Measurements from ENCODE around the gene DUS2.
"Not testable (repeated sequence)": the region's sequence is repeated elsewhere in the genome, so short reads cannot be mapped to it uniquely, and the experiment has no call there.

DUS2 gene

GRCh38 chr16:68091380-68092261 is 68.5 kb downstream of the DUS2 start:
- peak; percentile 68 for DNase-seq (ENCODE audit: low read depth)

DNA sequence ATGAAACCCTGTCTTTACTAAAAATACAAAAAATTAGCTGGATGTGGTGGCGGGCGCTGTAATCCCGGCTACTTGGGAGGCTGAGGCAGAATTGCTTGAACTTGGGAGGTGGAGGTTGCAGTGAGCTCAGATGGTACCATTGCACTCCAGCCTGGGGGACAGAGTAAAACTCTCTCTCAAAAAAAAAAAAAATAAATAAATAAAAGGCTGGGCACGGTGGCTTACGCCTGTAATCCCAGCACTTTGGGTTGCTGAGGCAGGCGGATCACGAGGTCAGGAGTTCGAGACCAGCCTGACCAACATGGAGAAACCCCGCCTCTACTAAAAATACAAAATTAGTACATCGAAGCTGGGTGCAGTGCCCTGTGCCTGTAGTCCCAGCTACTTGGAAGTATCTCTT is 69.2 kb downstream of the DUS2 start:
- not testable (repeated sequence) for DNase-seq (ENCODE audit: low read depth)

- DNase-seq (ENCODE audit: low read depth), result peak; percentile 29
Observed at GRCh38 chr16:68093816-68094613, 70.9 kb downstream of the DUS2 start.

- DNase-seq (ENCODE audit: low read depth), result no peak
Observed at GRCh38 chr16:68094614-68094934, 71.5 kb downstream of the DUS2 start.

DNA sequence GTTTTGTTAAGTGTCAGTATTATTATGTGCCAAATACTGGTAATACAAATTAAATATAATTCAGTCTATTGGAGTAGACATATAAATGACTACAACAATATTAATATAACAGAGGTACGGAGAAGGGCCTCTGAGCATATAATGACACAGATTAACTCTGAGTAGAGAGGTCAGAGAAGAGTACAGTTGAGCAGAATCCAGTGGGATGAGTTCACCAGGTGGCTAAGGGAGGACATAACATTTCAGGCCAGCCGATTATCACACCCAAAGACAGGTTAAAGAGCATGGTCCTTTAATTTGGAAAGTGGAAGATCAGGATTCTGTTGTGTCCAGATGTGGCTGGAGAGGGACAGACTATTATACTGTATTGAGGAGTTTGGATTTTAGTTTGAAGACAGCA is 73.4 kb downstream of the DUS2 start:
- DNase-seq (ENCODE audit: low read depth), result no peak

DNA sequence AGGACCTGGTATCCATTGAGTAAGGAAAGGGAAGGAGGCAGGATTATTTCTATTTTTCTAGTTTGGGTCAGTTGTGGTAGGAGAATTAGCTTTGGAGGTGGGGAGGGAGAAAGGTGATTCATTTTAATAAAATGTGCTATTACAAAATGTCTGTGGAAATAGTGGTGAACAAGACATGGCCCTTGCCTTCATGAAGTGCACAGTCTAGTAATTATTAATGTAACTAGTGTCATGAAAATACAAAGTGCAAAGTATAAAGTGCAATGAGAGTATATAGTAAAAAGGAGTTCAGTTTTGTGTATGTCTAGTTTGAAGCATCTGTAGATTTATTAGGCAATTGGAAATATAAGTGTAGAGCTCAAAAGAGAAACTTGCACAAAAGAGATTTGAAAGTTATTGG is 74.0 kb downstream of the DUS2 start:
- DNase-seq (ENCODE audit: low read depth), result no peak

GRCh38 chr16:68097895-68098294 is 74.8 kb downstream of the DUS2 start:
- DNase-seq (ENCODE audit: low read depth), result no peak

DNA sequence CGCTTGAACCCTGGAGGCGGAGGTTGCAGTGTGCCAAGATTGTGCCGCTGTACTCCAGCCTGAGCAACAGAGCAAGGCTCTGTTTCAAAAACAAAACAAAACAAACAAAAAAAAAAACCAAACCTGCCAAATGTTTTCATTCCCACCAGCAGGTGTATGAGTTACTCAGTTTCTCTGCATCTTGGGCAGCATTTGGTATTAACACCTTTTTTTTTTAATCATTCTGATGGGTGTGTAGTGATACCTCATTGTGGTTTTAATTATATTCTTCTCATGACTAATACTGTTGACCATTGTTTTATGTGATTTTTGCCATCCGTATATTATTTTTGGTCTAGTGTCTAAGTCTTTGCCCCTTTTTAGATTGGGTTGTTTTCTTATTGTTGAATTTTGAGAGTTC is 77.4 kb downstream of the DUS2 start:
- DNase-seq (ENCODE audit: low read depth), result no peak

GRCh38 chr16:68105611-68106010 is 82.5 kb downstream of the DUS2 start:
- DNase-seq (ENCODE audit: low read depth), result peak; percentile 41

GRCh38 chr16:68107230-68107928 is 84.3 kb downstream of the DUS2 start:
- DNase-seq (ENCODE audit: low read depth), result not testable (repeated sequence)

- not testable (repeated sequence) for DNase-seq (ENCODE audit: low read depth)
Observed at GRCh38 chr16:68109156-68109555, 86.1 kb downstream of the DUS2 start.

DNA sequence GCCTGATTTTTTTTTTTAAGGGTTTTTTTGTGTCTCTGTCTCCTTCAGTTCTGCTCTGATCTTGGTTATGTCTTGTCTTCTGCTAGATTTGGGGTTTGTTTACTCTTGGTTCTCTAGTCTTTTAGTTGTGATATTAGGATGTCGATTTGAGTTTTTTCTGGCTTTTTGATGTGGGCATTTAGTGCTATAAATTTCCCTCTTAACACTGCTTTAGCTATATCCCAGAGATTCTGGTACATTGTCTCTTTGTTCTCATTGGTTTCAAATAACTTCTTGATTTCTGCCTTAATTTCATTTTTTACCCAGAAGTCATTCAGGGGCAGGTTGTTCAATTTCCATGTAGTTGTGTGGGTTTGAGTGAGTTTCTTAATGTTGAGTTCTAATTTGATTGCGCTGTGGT is 87.5 kb downstream of the DUS2 start:
- not testable (repeated sequence) for DNase-seq (ENCODE audit: low read depth)

DNA sequence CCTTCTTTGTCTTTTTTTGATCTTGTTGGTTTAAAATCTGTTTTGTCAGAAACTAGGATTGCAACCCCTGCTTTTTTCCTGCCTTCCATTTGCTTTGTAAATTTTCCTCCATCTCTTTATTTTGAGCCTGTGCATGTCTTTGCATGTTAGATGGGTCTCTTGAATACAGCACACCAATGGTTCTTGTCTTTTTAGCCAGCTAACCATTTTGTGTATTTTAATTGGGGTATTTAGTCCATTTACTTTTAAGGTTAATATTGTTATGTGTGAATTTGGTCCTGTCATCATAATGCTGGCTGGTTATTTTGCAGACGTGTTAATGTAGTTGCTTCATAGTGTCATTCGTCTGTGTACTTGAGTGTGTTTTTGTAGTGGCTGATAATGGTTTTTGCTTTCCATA is 88.3 kb downstream of the DUS2 start:
- DNase-seq (ENCODE audit: low read depth), result no peak

- DNase-seq (ENCODE audit: low read depth), result no peak
Observed at GRCh38 chr16:68113059-68113761, 90.1 kb downstream of the DUS2 start.

- DNase-seq (ENCODE audit: low read depth), result peak; percentile 25
Observed at GRCh38 chr16:68113765-68114240, 90.7 kb downstream of the DUS2 start.

- DNase-seq (ENCODE audit: low read depth), result peak; percentile 22
Observed at GRCh38 chr16:68114939-68115338, 91.9 kb downstream of the DUS2 start.

DNA sequence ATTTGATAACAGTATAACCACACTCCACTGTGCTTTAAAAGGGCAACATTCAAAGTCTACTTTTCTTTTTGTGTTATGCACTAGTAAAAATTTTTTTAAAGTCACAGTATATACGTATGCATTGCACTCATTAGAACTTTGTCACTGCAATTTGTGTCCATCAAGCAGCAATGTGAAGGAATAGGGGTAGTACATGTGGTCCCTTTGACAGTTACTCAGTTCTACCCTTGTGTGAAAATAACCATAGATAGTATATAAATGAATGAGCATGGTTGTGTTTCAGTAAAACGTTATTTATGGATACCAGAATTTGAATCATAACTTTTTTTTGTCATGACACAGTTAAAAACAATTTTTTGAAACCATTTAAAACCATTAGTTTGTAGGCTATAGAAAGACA is 92.8 kb downstream of the DUS2 start:
- no peak for DNase-seq (ENCODE audit: low read depth)

GRCh38 chr16:68116256-68116867 is 93.3 kb downstream of the DUS2 start:
- peak; percentile 59 for DNase-seq (ENCODE audit: low read depth)

DNA sequence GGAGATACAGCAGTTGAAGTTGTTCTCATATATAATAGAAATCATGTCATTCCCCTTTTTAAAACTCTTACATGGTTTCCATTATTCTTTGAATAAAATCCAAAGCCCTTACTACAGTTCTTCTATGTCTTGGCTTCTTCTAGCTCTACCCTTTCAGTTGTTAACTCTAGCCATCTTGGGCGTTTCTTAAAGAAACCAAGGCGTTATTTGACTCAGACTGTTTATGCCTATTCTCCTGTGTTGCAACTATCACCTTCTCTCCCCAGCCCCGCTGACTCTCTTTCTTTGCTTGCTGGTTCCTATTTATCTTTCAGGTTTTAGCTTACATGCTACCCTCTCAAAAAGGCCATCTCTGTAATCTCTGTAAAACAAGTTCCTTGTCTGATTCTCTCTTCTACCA is 94.8 kb downstream of the DUS2 start:
- no peak for DNase-seq (ENCODE audit: low read depth)

DNA sequence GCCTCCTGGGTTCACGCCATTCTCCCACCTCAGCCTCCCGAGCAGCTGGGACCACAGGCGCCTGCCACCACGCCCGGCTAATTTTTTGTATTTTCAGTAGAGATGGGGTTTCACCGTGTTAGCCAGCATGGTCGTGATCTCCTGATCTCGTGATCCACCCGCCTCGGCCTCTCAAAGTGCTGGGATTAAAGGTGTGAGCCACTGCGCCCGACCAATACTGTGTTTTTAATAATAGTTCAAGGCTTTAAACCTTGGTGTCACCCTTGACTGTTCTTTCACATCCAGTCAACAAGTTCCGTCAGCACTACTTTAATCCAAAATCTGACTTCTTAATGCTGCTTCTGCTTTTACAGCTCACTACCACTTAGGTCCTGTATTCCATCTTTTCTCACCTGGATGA is 95.9 kb downstream of the DUS2 start:
- DNase-seq (ENCODE audit: low read depth), result not testable (repeated sequence)

DNA sequence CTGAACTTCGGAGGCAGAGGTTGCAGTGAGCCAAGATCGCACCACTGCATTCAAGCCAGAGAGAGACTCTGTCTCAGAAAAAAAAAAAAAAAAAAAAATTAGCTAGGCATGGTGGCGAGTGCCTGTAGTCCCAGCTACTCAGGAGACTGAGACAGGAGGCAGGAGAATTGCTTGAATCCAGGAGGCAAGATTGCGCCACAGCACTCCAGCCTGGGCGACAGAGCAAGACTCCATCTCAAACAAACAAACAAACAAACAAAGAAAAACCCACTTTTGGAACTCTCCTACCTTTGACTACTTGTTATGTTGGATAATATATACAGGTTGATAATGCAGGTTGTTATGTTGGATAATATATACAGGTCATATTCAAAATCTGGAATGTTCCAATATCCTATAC is 97.4 kb downstream of the DUS2 start:
- not testable (repeated sequence) for DNase-seq (ENCODE audit: low read depth)

Data from amniotic epithelial cell (primary cell).